ENCODE data around the gene FAM13B.
A peak's percentile ranks its signal among the peaks of the same experiment; 100 is the strongest.

Gene FAM13B

GRCh38 chr5:137890845-137891244, 142.0 kb downstream of the FAM13B start:
- DNase-seq, result no peak

- DNase-seq, result peak; percentile 89 to 90
These were observed 143.8 kb downstream of the FAM13B start, which contains the start of gene PKD2L2 for GRCh38 chr5:137888863-137889759. PKD2L2 (plus strand) TSS chr5:137889457; CDS start chr5:137889492, 35 bp downstream.

- peak in 1 of 2 donors; percentile 12 for DNase-seq
These were observed 144.4 kb downstream of the FAM13B start for GRCh38 chr5:137888466-137888862.
